GM23248 (cell line): ENCODE data around the gene SMARCD3.

Experiments used
- EZH2 ChIP-seq: fragments of 200-600 bp; sonication (generic); IDR thresholded peaks from 2 replicates; pipeline ENCODE4 v1.6.1; 2018; ENCODE audit warnings: antibody characterized with exemption, mild to moderate bottlenecking; ENCODE audit not compliant: insufficient read depth, poor library complexity, severe bottlenecking
- EZH2phosphoT487 ChIP-seq: fragments of 200-600 bp; sonication (generic); IDR thresholded peaks from 2 replicates; pipeline ENCODE4 v1.6.1; 2018; ENCODE audit warnings: antibody characterized with exemption, moderate library complexity, mild to moderate bottlenecking, low read depth; ENCODE audit not compliant: insufficient read depth

- TF ChIP-seq EZH2phosphoT487 (no peak), EZH2 (no peak)
Observed at GRCh38 chr7:151194188-151194587, 54.3 kb downstream of the SMARCD3 start.
